NB4 (cell line): ENCODE data around the gene TNNT3.
A peak's percentile ranks its signal among the peaks of the same experiment; 100 is the strongest.

Source experiments
- DNase-seq: peaks from one replicate; pipeline ENCODE4 v3.0.0; 2010; ENCODE audit warnings: low read depth
- H3K4me3 ChIP-seq: one replicate; pipeline ENCODE4 v1.5.1; 2011; ENCODE audit warnings: mild to moderate bottlenecking, low read depth, low read length, moderate library complexity
- MYC ChIP-seq: IDR thresholded peaks from 2 replicates; pipeline ENCODE4 v1.6.1; 2011; ENCODE audit warnings: low read depth, low read length
- POLR2A ChIP-seq: IDR thresholded peaks from 2 replicates; pipeline ENCODE4 v1.6.1; 2011; ENCODE audit warnings: mild to moderate bottlenecking; ENCODE audit not compliant: insufficient read length; ENCODE audit errors: extremely low read depth
- TF ChIP-seq, protein P1 (sequence below): IDR thresholded peaks from 2 replicates; pipeline ENCODE4 v1.6.1; 2011; ENCODE audit warnings: low read depth, low read length
- TF ChIP-seq, protein P2 (sequence below): IDR thresholded peaks from one replicate; pipeline ENCODE4 v1.5.1; 2012; ENCODE audit warnings: low read depth, low read length

TNNT3 gene

DNA sequence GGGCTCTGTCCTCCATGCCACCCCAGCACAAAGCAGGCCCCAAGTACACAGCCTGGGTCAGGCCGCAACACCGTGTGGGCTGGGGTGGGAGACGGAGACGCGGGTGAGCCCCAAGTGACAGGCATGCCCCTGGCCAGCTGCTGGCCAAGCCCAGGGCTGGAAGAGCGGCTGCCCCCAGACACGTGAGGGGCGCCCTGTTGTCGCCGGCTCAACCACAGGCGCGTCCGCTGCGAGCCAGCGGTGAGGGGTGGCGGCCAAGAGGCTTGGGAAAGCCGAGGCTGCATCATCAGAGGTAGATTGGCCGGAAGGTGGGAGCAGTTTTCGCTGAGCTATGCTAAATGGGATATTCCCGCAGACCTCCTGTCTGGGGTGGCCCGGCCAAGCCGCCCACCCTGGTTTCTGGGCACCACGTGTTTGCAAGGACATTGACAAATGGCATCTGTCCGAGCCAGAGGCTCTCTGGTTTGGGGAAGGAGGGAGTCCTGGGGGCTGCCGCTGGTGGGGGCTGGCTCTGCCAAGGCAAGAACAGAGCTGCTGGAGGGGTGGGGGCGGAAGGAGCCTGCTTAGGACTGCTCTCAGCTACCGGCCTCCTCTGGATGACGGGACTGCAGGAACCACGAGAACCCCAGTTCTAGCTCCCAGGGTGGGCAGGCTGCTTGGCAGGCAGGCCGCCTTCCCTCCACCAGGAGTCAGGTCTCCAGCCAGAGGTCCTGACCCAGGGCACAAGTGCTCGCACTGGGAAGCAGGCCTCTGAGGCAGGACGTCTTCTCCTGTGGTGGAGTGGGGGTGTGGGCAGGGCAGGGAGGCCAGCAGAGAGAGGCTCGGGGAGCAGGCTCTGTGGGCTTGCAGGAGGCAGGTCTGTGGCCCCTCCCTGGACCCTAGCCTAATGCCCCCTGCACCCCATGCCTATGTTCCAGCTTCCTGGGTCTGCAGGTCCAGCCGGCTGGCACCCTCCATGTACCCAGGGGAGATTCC, 28.4 kb upstream of the TNNT3 start:
- peak overlapping the region; percentile 74 for H3K4me3 ChIP-seq
- TF ChIP-seq POLR2A (no peak), MYC (no peak)
- TF ChIP-seq, protein P1, sequence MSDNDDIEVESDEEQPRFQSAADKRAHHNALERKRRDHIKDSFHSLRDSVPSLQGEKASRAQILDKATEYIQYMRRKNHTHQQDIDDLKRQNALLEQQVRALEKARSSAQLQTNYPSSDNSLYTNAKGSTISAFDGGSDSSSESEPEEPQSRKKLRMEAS = 0 out of 2 replicates have a peak, but pooled peaks have one; percentile 15
- TF ChIP-seq, protein P2, sequence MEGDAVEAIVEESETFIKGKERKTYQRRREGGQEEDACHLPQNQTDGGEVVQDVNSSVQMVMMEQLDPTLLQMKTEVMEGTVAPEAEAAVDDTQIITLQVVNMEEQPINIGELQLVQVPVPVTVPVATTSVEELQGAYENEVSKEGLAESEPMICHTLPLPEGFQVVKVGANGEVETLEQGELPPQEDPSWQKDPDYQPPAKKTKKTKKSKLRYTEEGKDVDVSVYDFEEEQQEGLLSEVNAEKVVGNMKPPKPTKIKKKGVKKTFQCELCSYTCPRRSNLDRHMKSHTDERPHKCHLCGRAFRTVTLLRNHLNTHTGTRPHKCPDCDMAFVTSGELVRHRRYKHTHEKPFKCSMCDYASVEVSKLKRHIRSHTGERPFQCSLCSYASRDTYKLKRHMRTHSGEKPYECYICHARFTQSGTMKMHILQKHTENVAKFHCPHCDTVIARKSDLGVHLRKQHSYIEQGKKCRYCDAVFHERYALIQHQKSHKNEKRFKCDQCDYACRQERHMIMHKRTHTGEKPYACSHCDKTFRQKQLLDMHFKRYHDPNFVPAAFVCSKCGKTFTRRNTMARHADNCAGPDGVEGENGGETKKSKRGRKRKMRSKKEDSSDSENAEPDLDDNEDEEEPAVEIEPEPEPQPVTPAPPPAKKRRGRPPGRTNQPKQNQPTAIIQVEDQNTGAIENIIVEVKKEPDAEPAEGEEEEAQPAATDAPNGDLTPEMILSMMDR = no peak
- peak; percentile 64 for DNase-seq

DNA sequence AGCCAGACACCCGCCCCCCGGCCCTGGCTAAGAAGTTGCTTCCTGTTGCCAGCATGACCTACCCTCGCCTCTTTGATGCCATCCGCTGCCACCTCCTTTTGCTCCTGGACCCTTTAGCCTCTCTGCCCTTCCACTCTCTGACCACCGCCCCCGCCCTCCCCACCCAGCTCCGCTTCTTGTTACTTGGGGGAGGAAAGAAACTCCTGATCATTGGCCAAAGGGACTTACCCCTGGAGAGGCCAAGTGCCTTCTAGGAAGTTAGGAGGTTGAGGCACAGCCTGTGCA, 27.7 kb upstream of the TNNT3 start, which contains the start of gene PRR33:
Gene PRR33, minus strand, starts transcription at position 65 of the 285 bp plus-strand sequence. CDS start 1,311 bp downstream, outside the sequence.
- no peak for DNase-seq
- TF ChIP-seq, protein P1 = no peak
- TF ChIP-seq, protein P2 = no peak
- TF ChIP-seq MYC = no peak
- no peak for TF ChIP-seq POLR2A
- H3K4me3 ChIP-seq = peak within 1 kb of the TSS; percentile 74

DNA sequence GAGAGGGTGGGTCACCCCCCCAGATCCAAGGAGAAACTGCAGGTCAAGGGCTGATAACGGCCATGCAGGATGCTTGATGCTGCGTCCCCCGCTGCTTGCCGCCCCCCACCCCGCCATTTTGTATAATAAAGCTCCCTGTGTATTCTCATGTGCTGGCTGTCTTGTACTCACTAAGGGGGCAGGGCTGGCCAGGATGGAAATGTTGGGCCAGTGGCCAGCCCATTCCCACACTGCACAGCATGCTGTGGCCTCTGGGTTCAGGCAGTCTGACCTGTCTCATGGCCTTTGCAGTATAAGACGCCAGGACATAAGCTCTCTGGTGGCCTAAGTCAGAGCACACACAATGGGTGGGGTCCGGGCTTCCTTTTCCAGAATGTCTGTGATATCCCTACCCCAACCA, 27.4 kb upstream of the TNNT3 start:
- no peak for DNase-seq
- no peak for TF ChIP-seq MYC
- H3K4me3 ChIP-seq = no peak overlapping the region

DNA sequence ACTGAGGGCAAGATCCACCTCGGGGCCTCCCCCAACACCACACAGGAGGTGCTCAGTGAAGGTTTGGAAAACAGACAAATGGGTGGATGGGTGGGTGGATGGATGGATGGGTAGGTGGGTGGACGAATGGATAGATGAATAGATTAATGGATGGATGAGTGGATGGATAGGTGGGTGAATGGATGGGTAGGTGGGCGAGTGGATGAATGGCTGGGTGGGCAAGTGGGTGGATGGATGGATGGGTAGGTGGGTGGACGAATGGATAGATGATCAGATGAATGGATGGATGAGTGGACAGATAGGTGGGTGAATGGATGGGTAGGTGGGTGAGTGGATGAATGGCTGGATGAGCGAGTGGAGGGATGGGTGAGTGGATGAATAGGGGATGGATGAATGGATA, 26.9 kb upstream of the TNNT3 start:
- no peak overlapping the region for H3K4me3 ChIP-seq
- TF ChIP-seq MYC (no peak), POLR2A (no peak)
- TF ChIP-seq, protein P1 = no peak
- TF ChIP-seq, protein P2 = no peak
- no peak for DNase-seq

DNA sequence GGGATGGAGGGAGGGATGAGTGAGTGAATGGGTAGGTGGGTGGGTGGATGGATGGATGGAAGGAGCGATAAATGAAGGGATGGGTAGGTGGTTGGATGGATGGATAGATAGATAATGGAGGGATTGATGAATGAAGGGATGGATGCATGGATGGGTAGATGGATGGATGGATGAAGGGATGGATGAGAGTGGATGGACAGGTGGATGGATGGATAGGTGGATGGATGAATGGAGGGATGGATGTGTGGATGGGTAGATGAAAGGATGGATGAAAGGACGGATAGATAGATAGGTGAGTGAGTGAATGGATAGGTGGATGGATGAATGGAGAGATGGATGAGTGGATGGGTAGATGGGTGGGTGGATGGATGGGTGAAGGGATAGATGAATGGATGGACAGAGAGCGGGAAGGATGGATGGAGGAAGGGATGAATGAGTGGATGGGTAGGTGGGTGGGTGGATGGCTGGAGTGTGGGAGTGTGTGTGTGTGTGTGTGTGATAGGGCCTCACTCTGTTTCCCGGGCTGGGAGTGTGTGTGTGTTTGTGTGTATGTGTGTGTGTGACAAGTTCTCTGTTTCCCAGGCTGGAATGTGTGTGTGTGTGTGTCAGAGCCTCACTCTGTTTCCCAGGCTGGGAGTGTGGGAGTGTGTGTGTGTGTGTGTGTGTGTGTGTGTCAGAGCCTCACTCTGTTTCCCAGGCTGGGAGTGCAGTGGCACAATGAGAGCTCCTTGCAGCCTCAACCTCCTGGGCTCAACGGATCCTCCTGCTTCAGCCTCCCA, 25.7 kb upstream of the TNNT3 start:
- DNase-seq = no peak
- TF ChIP-seq, protein P1 = no peak
- TF ChIP-seq MYC (no peak), POLR2A (no peak)
- TF ChIP-seq, protein P2 = no peak
- no peak overlapping the region for H3K4me3 ChIP-seq

DNA sequence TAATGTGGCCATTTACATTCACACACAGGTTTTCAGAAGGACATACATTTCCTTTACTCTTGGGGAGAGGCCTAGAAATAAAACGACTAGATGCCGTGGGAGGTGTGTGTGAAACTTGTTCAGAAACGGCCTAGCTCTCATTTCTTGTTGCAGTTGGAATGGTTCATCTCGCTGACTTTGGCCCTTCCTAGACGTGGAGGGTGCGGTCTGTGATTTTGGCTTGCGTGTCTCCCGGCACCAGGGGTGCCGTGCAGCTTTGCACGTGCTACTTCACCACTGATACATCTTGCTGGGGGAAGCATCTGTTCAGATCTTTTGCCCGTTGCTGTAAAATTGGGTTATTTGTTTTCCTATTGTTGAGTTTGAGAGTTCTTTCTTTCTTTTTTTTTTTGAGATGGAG, 24.7 kb upstream of the TNNT3 start:
- no peak for DNase-seq
- TF ChIP-seq MYC (no peak), POLR2A (no peak)
- TF ChIP-seq, protein P2 = no peak
- TF ChIP-seq, protein P1 = no peak
- H3K4me3 ChIP-seq = no peak overlapping the region
